NCI-H524 (cell line): ENCODE results near the gene OR10W1.

ENCODE experiments used
- DNase-seq, 2 experiments: peaks; one replicate each; lab custom pipeline; 2025; lab: John Stamatoyannopoulos, UW

Gene OR10W1, protein sequence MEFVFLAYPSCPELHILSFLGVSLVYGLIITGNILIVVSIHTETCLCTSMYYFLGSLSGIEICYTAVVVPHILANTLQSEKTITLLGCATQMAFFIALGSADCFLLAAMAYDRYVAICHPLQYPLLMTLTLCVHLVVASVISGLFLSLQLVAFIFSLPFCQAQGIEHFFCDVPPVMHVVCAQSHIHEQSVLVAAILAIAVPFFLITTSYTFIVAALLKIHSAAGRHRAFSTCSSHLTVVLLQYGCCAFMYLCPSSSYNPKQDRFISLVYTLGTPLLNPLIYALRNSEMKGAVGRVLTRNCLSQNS

DNA sequence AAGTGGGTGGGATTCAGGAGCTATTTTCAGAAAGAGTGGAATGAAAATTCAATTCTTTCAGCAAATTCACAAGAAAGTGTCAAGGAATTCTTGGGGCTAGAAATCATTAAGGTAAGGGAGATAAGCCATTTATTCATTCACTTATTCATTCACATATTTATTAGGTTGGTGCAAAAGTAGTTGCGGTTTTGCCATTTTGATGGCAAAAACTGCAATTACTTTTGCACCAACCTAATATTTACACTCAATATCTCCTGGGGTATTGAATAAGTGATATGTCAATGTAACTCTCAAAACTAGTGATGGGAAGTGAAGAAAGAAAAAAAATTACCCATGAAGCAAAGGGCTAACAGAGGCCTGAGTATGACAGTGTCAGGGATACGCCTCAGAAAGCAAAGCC is at the start of gene OR10W1:
Gene OR10W1 (minus strand): TSS at position 119 of the 400 bp plus-strand sequence. CDS start 402 bp downstream, outside the sequence.
- DNase-seq: no peak

DNA sequence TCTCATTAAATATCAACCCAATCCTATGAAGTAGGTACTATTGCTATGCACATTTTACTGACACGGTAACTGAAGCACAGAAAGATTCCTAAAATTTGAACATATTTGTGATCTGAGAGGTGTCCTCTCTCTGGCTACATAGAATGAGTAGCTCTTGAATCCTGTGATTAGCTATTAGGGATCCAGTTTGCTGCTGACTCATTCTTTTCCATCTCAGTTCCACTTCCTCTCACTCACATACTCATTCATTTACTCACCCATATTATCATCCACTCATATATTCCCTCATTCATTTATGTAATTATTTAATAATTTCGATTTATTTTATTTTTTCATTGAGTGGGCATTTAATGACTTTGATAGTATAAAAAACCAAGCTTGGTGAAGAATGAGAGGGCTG is 48.1 kb upstream of the OR10W1 start:
- DNase-seq: no peak

DNA sequence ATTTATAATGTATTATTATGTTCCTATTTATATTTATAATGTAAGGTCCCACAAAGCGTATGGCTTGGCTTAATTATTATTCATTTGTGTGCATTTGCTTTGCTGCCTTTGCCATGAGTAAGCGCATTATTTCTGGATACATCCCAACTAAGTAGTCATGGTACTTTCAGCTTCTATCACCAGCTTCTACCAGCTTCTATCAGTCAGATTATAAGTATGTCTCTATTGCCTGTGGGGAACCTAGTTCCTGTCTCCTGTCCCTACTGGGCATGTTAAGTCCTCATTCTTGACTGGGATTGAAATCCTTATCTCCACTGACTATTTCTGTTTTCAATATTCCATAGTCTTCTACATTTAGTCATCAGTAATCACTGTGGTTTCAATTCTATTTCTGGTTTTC is 33.5 kb upstream of the OR10W1 start:
- no peak for DNase-seq

DNA sequence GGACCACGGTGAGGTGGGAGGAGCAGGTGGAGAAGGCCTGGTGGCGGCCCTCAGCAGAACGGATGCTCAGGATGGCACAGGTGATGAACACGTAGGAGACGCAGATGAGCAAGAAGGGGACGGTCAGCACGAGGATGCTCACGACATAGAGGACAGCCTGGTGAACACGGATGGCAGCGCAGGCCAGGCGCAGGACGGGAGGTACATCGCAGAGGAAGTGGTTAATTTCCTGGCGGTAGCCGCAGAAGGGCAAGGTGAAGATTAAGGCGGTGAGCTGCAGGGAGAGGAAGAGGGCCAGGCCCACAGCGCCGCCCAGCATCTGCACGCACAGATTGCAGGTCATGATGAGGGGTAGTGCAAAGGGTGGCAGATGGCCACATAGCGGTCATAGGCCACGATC is 24.0 kb upstream of the OR10W1 start:
- DNase-seq: no peak

DNA sequence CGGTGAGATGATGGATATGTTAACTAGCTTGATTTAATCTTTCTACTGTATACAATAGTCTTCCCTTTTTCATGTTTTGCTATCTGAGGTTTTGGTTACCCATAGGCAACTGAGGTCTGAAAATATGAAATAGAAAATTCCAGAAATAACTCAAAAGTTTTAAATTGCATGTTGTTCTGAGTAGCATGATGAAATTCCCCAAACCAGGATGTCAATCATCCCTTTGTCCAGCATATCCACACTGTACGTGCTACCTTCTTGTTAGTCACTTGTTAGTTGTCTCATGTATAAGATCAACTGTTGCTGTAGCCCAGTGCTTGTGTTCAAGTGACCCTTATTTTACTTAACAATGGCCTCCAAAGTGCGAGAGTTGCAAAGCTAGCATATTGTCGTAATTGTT is 21.2 kb upstream of the OR10W1 start:
- DNase-seq: no peak

DNA sequence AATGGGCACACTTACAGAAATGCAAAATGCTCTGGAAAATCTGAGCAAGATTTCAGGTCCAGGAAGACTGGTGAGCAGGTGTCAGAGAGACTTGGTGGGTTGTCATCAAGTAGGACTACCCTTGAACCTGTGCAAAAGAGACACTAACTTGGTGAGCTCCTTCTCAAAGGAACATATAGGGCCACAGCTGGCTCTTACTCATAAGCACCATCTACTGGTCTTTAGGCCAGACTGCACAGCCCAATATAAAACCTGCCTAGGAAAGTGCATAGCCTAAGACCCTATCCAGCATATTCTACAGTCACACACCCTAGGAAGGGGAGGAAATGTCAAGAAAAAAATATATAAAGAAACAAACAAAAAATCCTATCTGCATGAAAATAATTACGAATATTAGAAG is 18.2 kb upstream of the OR10W1 start:
- DNase-seq: peak; percentile 1 to 22

DNA sequence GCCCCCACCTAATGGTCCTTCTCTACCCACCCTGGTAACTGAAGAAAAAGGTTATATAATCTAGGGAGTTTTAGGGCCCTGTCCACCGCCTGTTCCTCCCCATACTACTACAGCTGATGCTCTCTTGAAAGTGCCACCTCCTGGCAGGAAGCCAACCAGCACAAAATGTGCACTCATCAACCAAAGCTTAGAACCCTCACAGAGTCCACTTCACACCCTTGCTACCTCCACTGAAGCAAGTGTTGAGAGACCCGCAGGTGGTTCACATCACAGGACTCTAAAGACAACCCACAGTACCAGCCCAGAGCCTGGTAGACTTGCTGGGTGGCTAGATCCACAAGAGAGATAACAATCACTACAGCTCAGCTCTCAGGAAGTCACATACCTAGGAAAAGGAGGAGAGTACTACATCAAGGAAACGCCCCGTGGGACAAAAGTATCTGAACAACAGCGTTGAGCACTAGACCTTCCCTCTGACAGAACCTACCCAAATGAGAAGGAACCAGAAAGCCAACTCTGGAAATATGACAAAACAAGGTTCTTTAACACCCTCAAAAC is 17.5 kb upstream of the OR10W1 start:
- no peak for DNase-seq

DNA sequence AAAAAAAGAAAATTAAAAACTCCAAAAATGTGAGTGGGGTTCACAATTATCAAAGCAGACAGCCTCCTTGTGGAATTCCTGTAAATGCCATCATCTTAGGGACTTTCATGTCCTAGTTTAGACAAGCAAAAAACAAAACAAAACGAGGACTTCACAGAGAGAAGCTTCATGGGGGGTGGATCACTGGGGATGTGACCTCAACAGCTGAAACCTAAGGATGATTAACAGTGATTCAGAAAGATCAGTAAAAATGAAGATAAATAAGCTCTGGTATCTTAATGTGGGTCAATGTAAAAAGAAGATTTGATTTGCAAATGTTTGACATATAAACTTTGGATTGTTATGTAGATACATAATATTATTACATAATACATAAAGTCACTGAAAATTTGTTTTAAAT is 8.1 kb upstream of the OR10W1 start:
- DNase-seq: no peak

DNA sequence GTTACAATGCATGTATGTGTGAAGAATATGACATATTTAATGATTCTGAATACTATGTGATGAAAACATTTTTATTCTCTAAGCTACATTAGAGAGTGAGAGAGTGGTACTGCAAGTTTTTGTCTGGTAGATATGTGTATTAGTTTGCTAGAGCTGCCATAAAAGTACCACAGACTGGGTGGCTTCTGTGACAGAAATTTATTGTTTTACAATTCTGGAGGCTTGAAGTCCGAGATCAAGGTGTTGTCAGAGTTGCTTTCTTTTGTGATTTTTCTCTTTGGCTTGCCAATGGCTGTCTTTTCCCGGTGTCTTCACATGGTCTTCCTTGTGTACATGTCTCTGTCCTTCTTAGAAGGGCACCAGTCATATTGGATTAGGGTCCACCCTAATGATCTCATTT is 6.9 kb upstream of the OR10W1 start:
- no peak for DNase-seq

DNA sequence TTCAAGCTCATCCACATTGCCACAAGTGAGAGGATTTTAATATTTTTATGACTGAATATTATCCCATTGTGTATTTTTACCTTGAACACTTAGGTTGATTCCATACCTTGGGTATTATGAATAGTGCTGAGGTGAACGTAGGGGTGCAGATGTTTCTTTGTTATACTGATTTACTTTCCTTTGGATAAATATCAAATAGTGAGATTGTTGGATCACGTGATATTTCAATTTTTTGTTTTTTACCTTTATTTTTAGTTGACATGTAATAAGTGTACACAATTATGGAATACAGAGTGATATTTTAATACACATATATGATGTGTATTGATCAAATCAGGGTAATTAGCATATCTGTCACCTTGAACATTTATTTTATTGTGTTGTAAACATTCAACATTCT is 8.1 kb downstream of the OR10W1 start:
- no peak for DNase-seq

DNA sequence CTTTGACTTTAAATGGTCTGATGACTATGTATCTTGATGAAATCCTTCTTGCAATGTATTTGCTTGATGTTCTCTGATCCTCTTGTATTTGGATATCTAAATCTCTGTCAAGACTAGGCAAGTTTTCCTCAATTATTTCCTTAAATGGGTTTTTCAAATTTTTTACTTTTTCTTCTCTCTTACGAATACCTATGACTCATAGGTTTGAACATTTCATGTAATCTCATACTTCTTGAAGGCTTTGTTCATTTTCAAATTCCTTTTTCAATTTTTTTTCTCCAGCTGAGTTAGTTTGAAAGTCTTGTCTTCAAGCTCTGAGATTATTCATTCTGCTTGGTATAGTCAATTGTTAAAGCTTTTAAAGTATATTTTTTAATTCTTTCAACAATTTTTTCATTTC is 13.1 kb downstream of the OR10W1 start:
- no peak for DNase-seq

DNA sequence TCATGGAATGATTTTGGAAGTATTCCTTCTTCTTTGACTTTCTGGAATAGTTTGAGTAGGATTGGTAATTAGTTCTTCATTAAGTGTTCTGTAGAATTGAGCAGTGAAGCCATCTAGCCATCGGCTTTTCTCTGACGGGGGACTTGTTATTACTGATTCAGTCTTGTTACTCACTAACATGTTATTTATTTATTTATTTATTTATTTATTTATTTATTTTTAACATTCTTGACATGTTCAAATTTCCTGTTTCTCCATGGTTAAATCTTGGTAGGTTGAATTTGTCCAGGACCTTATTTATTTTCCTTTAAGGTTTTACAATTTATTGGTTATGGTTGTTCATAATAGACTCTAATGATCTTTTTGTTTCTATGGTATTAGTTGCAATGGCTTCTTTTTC is 24.1 kb downstream of the OR10W1 start:
- DNase-seq: no peak

DNA sequence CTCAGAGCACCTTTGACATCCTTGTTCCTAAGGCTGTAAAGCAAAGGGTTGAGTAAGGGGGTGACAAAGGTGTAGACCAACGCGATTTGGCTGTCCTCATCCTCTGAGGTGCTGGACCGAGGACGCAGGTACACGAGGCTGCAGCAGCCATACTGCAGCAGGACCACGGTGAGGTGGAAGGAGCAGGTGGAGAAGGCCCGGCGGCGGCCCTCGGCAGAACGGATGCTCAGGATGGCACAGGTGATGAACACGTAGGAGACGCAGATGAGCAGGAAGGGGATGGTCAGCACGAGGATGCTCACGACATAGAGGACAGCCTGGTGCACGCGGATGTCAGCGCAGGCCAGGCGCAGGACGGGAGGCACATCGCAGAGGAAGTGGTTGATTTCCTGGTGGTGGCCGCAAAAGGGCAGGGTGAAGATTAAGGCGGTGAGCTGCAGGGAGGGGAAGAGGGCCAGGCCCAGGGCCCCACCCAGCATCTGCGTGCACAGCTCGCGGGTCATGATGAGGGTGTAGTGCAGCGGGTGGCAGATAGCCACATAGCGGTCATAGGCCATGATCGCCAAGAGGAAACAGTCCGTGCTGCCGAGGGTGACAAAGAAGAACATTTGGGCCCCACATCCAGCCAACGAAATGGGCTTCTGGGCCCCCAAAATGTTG is 40.0 kb downstream of the OR10W1 start:
- no peak for DNase-seq

DNA sequence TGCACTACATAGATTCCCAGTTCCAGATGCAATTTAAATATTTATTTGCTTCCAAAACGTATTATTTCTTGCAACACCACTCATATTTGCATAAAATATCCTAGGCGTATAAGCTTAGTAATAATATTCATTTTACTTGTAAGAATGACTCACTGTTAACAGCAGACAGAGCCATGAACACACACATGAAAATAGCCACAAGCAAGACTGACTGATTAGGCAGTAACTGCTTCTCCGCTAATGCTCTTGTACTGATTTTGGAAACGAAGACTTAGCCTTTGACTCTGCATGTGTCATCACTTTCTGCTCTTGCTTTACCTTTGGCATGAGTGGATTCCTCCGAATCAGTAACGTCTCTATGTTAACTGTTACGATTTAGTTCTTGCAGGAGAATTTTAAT is 45.3 kb downstream of the OR10W1 start:
- DNase-seq: no peak
